IPS-18a (cell line): ENCODE measurements around the gene NFATC2.

Source experiments
- H3K27ac ChIP-seq: one replicate; pipeline ENCODE4 v1.5.1; 2013; ENCODE audit warnings: low read length
- H3K27me3 ChIP-seq: one replicate; pipeline ENCODE4 v1.6.1; 2013; ENCODE audit warnings: mild to moderate bottlenecking, low read length; ENCODE audit not compliant: control insufficient read depth, insufficient read depth
- H3K36me3 ChIP-seq: one replicate; pipeline ENCODE4 v1.6.1; 2013; ENCODE audit warnings: low read depth, low read length; ENCODE audit not compliant: control insufficient read depth
- H3K4me1 ChIP-seq: one replicate; pipeline ENCODE4 v1.6.1; 2013; ENCODE audit warnings: low read depth, low read length; ENCODE audit not compliant: control insufficient read depth
- H3K4me3 ChIP-seq: one replicate; pipeline ENCODE4 v1.5.1; 2013; ENCODE audit warnings: low read length
- H3K9ac ChIP-seq: one replicate; pipeline ENCODE4 v1.6.1; 2013; ENCODE audit warnings: mild to moderate bottlenecking, low read length, moderate library complexity
- H3K9me3 ChIP-seq: one replicate; pipeline ENCODE4 v1.6.1; 2013; ENCODE audit warnings: low read depth, low read length; ENCODE audit not compliant: control insufficient read depth

NFATC2 gene

DNA sequence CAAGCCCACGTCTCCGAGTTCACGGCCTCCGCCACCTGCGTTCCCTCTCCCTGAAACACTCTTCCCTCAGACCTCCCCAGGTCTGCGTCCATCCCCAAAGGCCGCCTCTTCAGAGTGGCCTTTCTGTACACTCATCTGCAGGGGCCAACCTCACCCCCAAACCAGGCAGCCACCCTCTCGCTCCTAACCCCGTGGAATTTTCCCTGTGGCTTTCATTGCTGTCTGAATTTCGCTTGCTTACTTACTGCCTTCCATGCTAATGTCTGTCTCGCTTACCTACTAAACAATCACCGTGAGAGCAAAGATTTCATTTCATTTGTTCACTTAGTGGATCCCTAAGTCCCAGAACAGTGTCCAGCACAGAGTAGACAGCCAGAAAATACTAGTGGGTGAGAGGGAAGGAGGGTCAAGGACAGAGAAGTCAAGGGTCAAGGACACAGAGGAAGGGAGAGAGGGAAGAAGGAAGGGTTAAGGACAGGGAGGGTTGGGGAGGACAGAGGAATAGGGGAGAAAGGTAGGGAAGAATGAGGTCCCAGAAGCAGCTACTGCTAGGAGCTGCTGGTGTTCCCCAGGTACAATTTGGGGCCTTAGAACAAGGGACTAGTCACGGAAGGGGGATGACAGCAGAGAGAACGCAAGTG lies 114.7 kb downstream of the NFATC2 start:
- peaks cover 25% of the 10 kb centered on the region for H3K4me1 ChIP-seq

DNA sequence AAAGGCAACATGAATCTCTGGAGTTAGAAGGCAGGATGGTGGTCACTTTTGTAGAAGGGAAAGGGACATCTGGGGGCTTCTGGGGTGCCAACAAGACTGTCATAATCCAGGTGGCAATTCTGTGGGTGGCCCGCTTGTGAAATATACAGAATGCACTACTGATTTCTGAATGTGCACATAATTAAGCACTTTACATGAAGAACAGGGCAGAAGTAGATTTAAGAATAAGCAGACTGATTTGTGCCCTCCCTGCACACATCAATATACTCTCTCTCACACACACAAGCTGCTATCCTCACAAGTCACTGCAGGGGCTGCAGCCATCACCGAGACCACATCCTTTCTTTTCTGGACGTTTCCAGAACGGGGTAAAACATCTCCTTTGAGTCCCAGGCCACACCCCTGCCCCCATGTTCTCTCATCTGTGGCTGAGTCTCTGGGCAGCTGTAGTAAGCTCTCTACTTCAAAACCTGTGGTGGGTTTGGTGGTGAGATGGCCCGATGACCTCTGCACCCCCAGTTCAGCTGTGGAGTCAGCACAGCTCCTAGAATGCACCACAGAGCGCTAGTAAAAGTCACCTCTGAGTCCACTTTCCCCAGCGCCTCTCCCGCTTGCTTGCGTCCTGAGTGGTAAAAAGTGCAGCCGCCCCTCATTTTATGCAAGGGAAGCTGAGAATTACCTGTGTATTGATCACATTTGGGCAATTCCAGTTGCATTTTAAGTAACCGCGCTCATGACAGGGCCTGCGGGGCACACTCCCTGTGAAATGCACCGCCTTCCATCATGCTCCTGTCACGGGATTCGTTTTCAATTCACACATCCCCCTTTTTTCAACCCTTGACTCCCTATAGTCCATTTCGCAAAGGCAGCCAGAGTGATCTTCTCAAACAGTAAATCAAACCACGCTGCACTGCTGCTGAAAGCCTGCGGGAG lies 115.5 kb downstream of the NFATC2 start:
- Histone ChIP-seq H3K27me3 (no peaks in the 10 kb centered on the region), H3K9ac (no peak overlapping the region), H3K4me1 (peaks cover 25% of the 10 kb centered on the region), H3K9me3 (no peaks in the 10 kb centered on the region), H3K27ac (no peak overlapping the region), H3K36me3 (no peaks in the 10 kb centered on the region), H3K4me3 (no peak overlapping the region)

More for the DNA sequence above, 114.7 kb downstream of the NFATC2 start:
- Histone ChIP-seq H3K27ac (no peak overlapping the region), H3K27me3 (no peaks in the 10 kb centered on the region), H3K9me3 (no peaks in the 10 kb centered on the region), H3K9ac (no peak overlapping the region), H3K4me3 (no peak overlapping the region), H3K36me3 (no peaks in the 10 kb centered on the region)

DNA sequence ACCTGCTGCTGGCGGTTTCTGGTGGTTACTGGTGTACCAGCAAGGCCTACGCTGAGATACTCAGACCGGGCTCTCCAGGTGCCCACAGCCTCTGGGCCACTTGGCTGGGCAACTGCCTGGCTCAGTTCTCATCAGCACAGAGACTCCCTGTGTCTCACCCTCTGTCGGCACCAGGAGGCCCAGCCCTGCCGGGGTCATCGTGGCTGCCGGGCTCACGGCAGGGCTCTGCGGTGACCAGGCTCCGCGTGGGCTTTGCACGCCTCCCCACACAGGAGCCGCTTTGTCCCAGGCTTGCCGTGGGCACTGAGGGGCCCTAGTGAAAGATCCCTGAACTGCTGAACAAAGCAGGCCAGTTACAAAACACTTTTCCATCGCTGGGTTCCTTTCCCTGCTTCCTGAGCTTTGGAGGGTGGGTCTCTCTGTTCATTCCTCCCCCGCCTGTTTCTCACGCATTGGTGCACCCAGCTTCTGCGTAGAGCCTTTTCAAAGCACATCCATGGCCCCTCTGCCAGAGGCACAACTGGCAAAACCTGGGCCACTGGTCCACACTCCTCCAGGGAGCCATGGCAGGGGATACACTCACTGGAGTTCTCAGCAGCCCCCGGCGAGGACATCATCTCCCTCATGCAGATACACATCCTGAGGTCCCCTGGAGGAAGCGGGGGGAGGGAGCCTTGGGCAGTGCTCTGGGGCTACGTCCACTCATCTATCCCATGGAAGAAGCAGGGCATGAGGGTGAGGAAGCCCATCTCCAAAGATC lies 117.0 kb downstream of the NFATC2 start:
- Histone ChIP-seq H3K9me3 (no peaks in the 10 kb centered on the region), H3K4me3 (no peak overlapping the region), H3K4me1 (peaks cover 25% of the 10 kb centered on the region), H3K27ac (no peak overlapping the region), H3K36me3 (no peaks in the 10 kb centered on the region), H3K9ac (no peak overlapping the region), H3K27me3 (no peaks in the 10 kb centered on the region)

DNA sequence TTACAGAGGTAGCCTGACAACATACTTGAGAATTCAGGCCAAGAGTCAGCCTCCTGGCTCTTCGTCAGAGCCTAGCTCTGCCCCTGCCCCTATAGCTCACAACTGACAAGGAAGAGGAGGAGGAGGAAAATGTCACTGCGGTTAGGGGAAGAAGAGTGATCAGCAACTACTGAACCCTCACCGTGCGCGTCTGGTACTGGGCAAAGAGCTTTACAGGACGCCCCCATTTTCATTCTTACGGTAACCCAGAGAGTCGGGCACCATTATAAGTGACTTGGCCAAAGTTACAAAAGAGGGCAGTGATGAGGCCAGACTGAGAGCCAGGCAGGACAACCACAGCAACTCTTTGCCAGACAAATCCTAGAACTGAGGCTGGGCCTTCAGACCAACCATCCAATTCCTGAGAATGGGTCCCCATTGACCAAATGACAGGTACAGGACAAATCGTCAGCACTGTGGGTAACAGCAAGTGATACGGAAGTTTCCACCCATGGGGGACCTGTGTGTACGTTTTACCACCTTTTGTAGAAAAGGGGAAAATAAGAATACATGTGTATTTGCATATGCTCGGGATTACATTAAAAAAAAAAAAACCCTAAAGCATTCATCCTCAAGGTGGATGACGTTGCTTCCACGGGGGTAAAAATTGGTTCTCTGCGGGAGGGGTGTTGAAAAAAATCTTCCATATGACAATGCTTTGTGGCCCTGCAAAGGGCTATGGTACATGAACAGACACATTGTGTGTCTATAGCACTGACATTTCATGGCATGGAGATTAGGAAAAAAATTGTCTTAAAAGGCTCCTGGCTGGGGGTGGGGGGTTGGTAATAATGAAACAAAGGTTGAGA lies 118.0 kb downstream of the NFATC2 start:
- Histone ChIP-seq H3K9me3 (no peaks in the 10 kb centered on the region), H3K27ac (no peak overlapping the region), H3K4me1 (peaks cover 22% of the 10 kb centered on the region), H3K36me3 (no peaks in the 10 kb centered on the region), H3K9ac (no peak overlapping the region), H3K4me3 (no peak overlapping the region), H3K27me3 (no peaks in the 10 kb centered on the region)

DNA sequence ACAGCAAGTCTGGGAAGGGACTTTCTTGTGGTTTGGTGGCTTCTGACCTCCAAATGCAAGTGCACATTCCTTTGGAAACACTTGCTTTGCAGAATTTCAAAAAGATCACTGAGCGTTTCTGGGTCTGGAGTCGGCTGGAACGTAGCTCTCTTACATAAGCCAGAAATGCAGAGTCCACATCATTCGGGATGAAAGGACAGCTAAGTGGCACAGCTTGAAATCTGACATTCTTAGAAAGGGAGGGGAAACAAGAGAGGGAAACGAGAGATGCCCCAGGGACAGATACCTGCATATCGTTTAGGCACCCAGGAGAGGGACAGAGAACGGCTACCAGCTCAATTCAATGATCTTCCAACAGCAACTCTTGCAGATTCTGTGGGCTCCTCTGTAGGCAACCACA lies 118.7 kb downstream of the NFATC2 start:
- Histone ChIP-seq H3K4me1 (peaks cover 22% of the 10 kb centered on the region), H3K27ac (no peak overlapping the region), H3K27me3 (no peaks in the 10 kb centered on the region), H3K9ac (no peak overlapping the region), H3K9me3 (no peaks in the 10 kb centered on the region), H3K36me3 (no peaks in the 10 kb centered on the region), H3K4me3 (no peak overlapping the region)

DNA sequence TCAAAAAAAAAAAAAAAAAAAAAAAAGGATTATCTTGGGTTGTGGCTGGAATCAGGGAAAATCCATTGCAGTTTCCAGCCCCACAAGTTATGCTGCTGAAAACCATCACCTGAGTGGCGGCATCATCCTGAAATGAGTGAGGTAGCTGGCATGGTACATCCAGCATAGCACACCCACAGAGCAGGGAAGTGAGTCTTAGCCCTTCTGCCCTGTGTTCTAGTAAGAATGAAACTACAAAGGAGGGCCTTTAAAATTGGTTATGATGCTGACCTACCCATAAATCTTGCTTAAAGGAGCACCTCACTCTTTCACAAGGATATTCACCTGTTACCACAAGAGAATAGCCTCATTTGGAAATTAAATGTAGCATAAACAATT lies 119.2 kb downstream of the NFATC2 start:
- H3K9me3 ChIP-seq, result no peaks in the 10 kb centered on the region
- H3K9ac ChIP-seq, result no peak overlapping the region
- H3K27me3 ChIP-seq, result no peaks in the 10 kb centered on the region
- peaks cover 22% of the 10 kb centered on the region for H3K4me1 ChIP-seq
- H3K27ac ChIP-seq, result no peak overlapping the region
- H3K36me3 ChIP-seq, result no peaks in the 10 kb centered on the region
- no peak overlapping the region for H3K4me3 ChIP-seq

DNA sequence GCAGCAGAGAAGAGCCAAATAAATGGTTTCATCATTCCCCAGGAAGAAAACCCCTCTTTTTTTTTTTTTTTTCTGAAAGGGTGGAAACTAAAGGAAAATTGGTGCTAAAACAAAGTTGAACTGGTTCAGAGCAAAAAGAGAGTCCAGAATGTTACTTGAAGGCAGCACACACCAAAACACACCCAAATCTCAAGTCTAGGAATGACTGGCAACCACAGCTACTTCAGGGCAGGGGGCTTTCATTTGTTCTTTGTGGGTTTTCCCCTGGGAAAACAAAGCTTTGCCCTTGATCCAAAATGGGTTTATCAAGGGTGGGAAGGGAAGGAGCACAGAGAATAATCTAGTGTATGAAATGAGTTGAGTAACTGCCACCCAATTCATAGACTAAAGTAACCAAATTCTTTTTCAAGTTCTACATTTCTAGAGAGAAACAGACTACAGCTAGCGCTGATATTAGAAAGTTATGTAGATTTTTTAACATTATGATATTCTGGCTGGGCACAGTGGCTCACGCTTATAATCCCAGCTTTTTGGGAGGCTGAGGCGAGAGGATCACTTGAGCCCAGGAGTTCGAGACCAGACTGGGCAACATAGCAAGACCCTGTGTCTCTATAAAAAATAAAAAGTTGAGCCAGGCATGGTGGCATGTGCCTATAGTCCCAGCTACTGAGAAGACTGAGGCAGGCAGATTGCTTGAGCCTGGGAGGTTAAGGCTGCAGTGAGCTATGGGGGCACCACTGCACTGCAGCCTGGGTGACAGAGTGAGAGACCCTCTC lies 119.8 kb downstream of the NFATC2 start:
- no peaks in the 10 kb centered on the region for H3K9me3 ChIP-seq
- H3K27me3 ChIP-seq, result no peaks in the 10 kb centered on the region
- H3K4me3 ChIP-seq, result no peak overlapping the region
- H3K36me3 ChIP-seq, result no peaks in the 10 kb centered on the region
- no peak overlapping the region for H3K27ac ChIP-seq
- H3K9ac ChIP-seq, result no peak overlapping the region
- H3K4me1 ChIP-seq, result peaks cover 22% of the 10 kb centered on the region

DNA sequence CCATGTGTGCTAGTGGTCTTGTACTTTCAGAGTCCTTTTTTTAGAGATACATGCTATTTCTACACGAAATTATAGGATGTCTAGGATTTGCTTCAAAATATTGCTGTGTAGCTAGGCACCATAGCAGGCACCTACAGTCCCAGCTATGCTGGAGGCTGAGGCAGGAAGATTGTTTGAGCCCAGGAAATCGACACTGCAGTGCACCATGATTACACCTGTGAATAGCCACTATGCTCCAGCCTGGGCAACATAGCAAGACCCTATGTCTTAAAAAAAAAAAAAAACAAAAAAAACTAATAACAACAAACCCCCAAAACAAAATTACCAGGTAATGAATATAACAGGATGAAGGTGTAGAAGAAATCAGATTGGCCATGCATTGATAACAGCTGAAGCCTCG lies 121.7 kb downstream of the NFATC2 start:
- H3K9me3 ChIP-seq, result no peaks in the 10 kb centered on the region

DNA sequence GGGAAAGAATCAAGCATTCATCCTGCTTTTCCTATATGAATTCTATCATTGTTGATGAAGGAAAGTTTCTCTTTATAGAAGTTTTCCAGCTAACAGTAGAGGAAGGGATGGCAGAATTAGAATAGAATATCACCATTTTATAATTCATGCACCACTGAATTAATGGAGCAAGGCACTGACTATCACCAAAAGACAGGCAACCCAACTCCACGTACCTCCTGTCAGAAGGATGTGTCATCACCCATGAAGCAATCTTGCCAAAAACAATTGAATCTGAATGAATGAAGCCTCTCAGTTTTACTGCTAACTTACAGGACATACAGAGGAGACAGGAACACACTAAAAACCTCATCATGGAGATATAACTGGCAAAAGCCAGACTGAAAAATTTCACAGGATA lies 122.4 kb downstream of the NFATC2 start:
- Histone ChIP-seq H3K4me1 (peaks cover 19% of the 10 kb centered on the region), H3K27ac (no peak overlapping the region), H3K9me3 (no peaks in the 10 kb centered on the region), H3K36me3 (no peaks in the 10 kb centered on the region), H3K4me3 (no peak overlapping the region), H3K9ac (no peak overlapping the region), H3K27me3 (no peaks in the 10 kb centered on the region)

More for the DNA sequence above, 121.7 kb downstream of the NFATC2 start:
- no peak overlapping the region for H3K4me3 ChIP-seq
- H3K27me3 ChIP-seq, result no peaks in the 10 kb centered on the region
- no peak overlapping the region for H3K9ac ChIP-seq
- H3K4me1 ChIP-seq, result peaks cover 22% of the 10 kb centered on the region
- no peak overlapping the region for H3K27ac ChIP-seq
- no peaks in the 10 kb centered on the region for H3K36me3 ChIP-seq

DNA sequence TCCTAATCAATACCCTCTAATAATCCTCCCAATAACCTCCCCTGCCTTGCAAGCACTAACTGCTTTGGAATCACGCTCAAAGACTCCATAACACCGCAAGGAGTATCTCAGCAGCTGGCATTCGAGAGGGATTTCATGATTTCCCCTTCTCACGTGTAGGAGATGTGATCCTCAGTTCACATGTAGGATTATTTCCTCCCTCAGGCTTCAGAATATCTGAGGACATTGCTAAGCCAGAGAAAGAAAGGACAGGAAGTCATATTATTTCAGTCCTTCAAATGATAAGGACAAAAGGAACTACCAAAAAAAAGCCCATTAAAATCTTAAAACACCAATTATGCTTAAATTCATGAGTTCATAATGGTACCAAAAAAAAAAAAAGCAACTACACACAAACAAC lies 122.9 kb downstream of the NFATC2 start:
- no peaks in the 10 kb centered on the region for H3K36me3 ChIP-seq
- H3K27me3 ChIP-seq, result no peaks in the 10 kb centered on the region
- H3K9me3 ChIP-seq, result no peaks in the 10 kb centered on the region
- H3K4me3 ChIP-seq, result no peak overlapping the region
- H3K27ac ChIP-seq, result no peak overlapping the region
- H3K4me1 ChIP-seq, result peaks cover 15% of the 10 kb centered on the region
- H3K9ac ChIP-seq, result no peak overlapping the region
